CD4-positive, alpha-beta T cell treated with Interleukin-2 at 100 ng/mL for 4 hours (primary cell): ENCODE results near the gene UXS1.

Experiments
- DNase-seq: peaks from one replicate; pipeline ENCODE4 v3.0.0-alpha.2; 2020; ENCODE audit warnings: low spot score

The UXS1 gene

GRCh38 chr2:106076941-106077340 lies 117.2 kb downstream of the UXS1 start:
- no peak for DNase-seq

GRCh38 chr2:106075048-106075447 lies 119.1 kb downstream of the UXS1 start:
- DNase-seq = no peak

GRCh38 chr2:106073678-106074406 lies 120.3 kb downstream of the UXS1 start:
- no peak for DNase-seq

- no peak for DNase-seq
These were observed 123.9 kb downstream of the UXS1 start for GRCh38 chr2:106070181-106070580.

GRCh38 chr2:106068451-106068850 lies 125.7 kb downstream of the UXS1 start:
- DNase-seq = no peak

- DNase-seq = no peak
These were observed 127.9 kb downstream of the UXS1 start for GRCh38 chr2:106065983-106066820.

- DNase-seq = no peak
These were observed 128.7 kb downstream of the UXS1 start for GRCh38 chr2:106065268-106065982.

GRCh38 chr2:106063181-106063580 lies 130.9 kb downstream of the UXS1 start:
- no peak for DNase-seq

- DNase-seq = no peak
These were observed 131.5 kb downstream of the UXS1 start for GRCh38 chr2:106062627-106063026.

- DNase-seq = no peak
These were observed 132.3 kb downstream of the UXS1 start for GRCh38 chr2:106061611-106062349.

GRCh38 chr2:106059416-106060065 lies 134.6 kb downstream of the UXS1 start:
- no peak for DNase-seq

GRCh38 chr2:106058469-106059137 lies 135.5 kb downstream of the UXS1 start:
- DNase-seq = peak; percentile 13

GRCh38 chr2:106057206-106057605 lies 136.9 kb downstream of the UXS1 start:
- DNase-seq = peak; percentile 78

GRCh38 chr2:106054880-106055655 lies 139.0 kb downstream of the UXS1 start:
- peak; percentile 23 for DNase-seq

GRCh38 chr2:106054321-106054720 lies 139.8 kb downstream of the UXS1 start:
- no peak for DNase-seq

- no peak for DNase-seq
These were observed 140.5 kb downstream of the UXS1 start for GRCh38 chr2:106053581-106053980.

- DNase-seq = peak; percentile 41
These were observed 141.0 kb downstream of the UXS1 start for GRCh38 chr2:106053116-106053515.

- no peak for DNase-seq
These were observed 149.2 kb downstream of the UXS1 start for GRCh38 chr2:106044859-106045258.

GRCh38 chr2:106044021-106044420 lies 150.1 kb downstream of the UXS1 start:
- no peak for DNase-seq
